Measurements from ENCODE around the gene PI3. TPM values are rescaled to one million over a fixed set of nuclear protein-coding genes. Genes with fewer than 3 reads are reported as not detected.

PI3 gene
- total RNA-seq, 6 donors from 2014 or later = 3.2 to 16.7 (median 5.2) TPM; not detected in 1

GRCh38 chr20:45218124-45218523 is 43.4 kb downstream of the PI3 start:
- H3K36me3 ChIP-seq = no peaks in the 10 kb centered on the region
- no peaks in the 10 kb centered on the region for H3K4me1 ChIP-seq
- ATAC-seq (ENCODE audit: low FRiP score in 2 of 2) = no peak
- WGBS, 2 donors = 73 to 79% methylated on average over 4 of the region's 4 CpGs
- no peak overlapping the region for H3K27ac ChIP-seq
- H3K9me3 ChIP-seq = no peaks in the 10 kb centered on the region
- H3K4me3 ChIP-seq = no peak overlapping the region
- H3K27me3 ChIP-seq = no peaks in the 10 kb centered on the region
- no peak for DNase-seq
- TF ChIP-seq CTCF (IDR thresholded peaks at IDR 0.05) (no peak), EP300 (IDR thresholded peaks at IDR 0.05) (no peak), POLR2AphosphoS5 (IDR thresholded peaks at IDR 0.05) (no peak), POLR2A (IDR thresholded peaks at IDR 0.05) (no peak)

GRCh38 chr20:45218636-45219035 is 43.9 kb downstream of the PI3 start:
- ATAC-seq (ENCODE audit: low FRiP score in 2 of 2) (no peak), DNase-seq (no peak)
- H3K4me1 ChIP-seq = no peaks in the 10 kb centered on the region
- H3K36me3 ChIP-seq = no peaks in the 10 kb centered on the region
- H3K4me3 ChIP-seq = no peak overlapping the region
- 90 to 95% methylated on average over 2 of the region's 2 CpGs for WGBS, 2 donors
- no peaks in the 10 kb centered on the region for H3K27me3 ChIP-seq
- TF ChIP-seq CTCF (IDR thresholded peaks at IDR 0.05) (no peak), EP300 (IDR thresholded peaks at IDR 0.05) (no peak), POLR2AphosphoS5 (IDR thresholded peaks at IDR 0.05) (no peak), POLR2A (IDR thresholded peaks at IDR 0.05) (no peak)
- no peak overlapping the region for H3K27ac ChIP-seq
- H3K9me3 ChIP-seq = no peaks in the 10 kb centered on the region

GRCh38 chr20:45221076-45221475 is 46.4 kb downstream of the PI3 start, which contains the start of gene SEMG2:
Gene SEMG2, plus strand, starts transcription at chr20:45221373. Its CDS starts 17 bp downstream, at chr20:45221390.
- TF ChIP-seq EP300 (IDR thresholded peaks at IDR 0.05) = no peak
- no peak for TF ChIP-seq POLR2AphosphoS5 (IDR thresholded peaks at IDR 0.05)
- no peak for TF ChIP-seq POLR2A (IDR thresholded peaks at IDR 0.05)
- TF ChIP-seq CTCF (IDR thresholded peaks at IDR 0.05) = no peak
- Histone ChIP-seq H3K4me3 (no peak within 1 kb of the TSS), H3K9me3 (no peaks in the 10 kb centered on the region), H3K27ac (no peak within 1 kb of the TSS), H3K4me1 (no peaks in the 10 kb centered on the region), H3K36me3 (no peaks in the 10 kb centered on the region), H3K27me3 (no peaks in the 10 kb centered on the region)
- 94 to 95% methylated on average over 4 of the region's 4 CpGs for WGBS, 2 donors
- no peak for DNase-seq
- ATAC-seq (ENCODE audit: low FRiP score in 2 of 2) = no peak

GRCh38 chr20:45223136-45223535 is 48.4 kb downstream of the PI3 start:
- Histone ChIP-seq H3K36me3 (no peaks in the 10 kb centered on the region), H3K4me1 (no peaks in the 10 kb centered on the region), H3K27ac (no peak overlapping the region), H3K27me3 (no peaks in the 10 kb centered on the region), H3K9me3 (no peaks in the 10 kb centered on the region), H3K4me3 (no peak overlapping the region)
- DNase-seq (no peak), ATAC-seq (ENCODE audit: low FRiP score in 2 of 2) (no peak)
- TF ChIP-seq POLR2A (IDR thresholded peaks at IDR 0.05) = no peak
- TF ChIP-seq EP300 (IDR thresholded peaks at IDR 0.05) = no peak
- no peak for TF ChIP-seq POLR2AphosphoS5 (IDR thresholded peaks at IDR 0.05)
- TF ChIP-seq CTCF (IDR thresholded peaks at IDR 0.05) = no peak

Other genes with a start within 250 kb of the PI3 start
- gene TOMM34, start 214.5 kb upstream of the PI3 start, total RNA-seq = 10 to 100 TPM in 5 of 6 donors, 1 to 10 TPM in 1; 6.2 to 26.1 (median 13.5) TPM
- gene STK4, start 208.4 kb upstream of the PI3 start, total RNA-seq = 10 to 100 TPM; 31.0 to 76.1 (median 44.1) TPM
- 1 to 10 TPM in 5 of 6 donors, under 1 TPM in 1; 0.69 to 4.7 (median 2.6) TPM for gene KCNS1, start 73.8 kb upstream of the PI3 start, total RNA-seq
- 1 to 10 TPM in 1 of 6 donors, under 1 TPM in 1, not detected in 4; 0.57 to 2.0 TPM for gene WFDC5, start 59.7 kb upstream of the PI3 start, total RNA-seq
- 1 to 10 TPM in 4 of 6 donors, under 1 TPM in 1, not detected in 1; 0.67 to 7.1 (median 5.0) TPM for gene WFDC12, start 50.4 kb upstream of the PI3 start, total RNA-seq
- gene SEMG1, start 32.1 kb downstream of the PI3 start, total RNA-seq = not detected
- gene SEMG2, start 46.5 kb downstream of the PI3 start, total RNA-seq = not detected
- 1,000 to 10,000 TPM; 1,039 to 7,285 (median 2,025) TPM for gene SLPI, start 79.7 kb downstream of the PI3 start, total RNA-seq
- gene RBPJL, start 131.9 kb downstream of the PI3 start, total RNA-seq = under 1 TPM in 2 of 6 donors, not detected in 4; 0.09 to 0.13 TPM
- under 1 TPM in 2 of 6 donors, not detected in 4; 0.30 to 0.44 TPM for gene MATN4, start 133.4 kb downstream of the PI3 start, total RNA-seq
- gene SDC4, start 173.5 kb downstream of the PI3 start, total RNA-seq = 100 to 1,000 TPM; 178 to 568 (median 291) TPM
- 10 to 100 TPM; 31.0 to 61.4 (median 50.7) TPM for gene SYS1, start 188.3 kb downstream of the PI3 start, total RNA-seq
- gene TP53TG5, start 203.4 kb downstream of the PI3 start, total RNA-seq = not detected
- gene DBNDD2, start 233.4 kb downstream of the PI3 start, total RNA-seq = 10 to 100 TPM; 30.4 to 75.4 (median 52.8) TPM
- gene PIGT, start 241.2 kb downstream of the PI3 start, total RNA-seq = 10 to 100 TPM; 49.9 to 86.3 (median 63.0) TPM